HepG2 (cell line): Measurements from ENCODE around the gene B3GALT6. TPM values are rescaled to one million over a fixed set of nuclear protein-coding genes. Genes with fewer than 3 reads are reported as not detected.
A peak's percentile ranks its signal among the peaks of the same experiment; 100 is the strongest.

ENCODE experiments used
- ATF1 ChIP-seq: IDR thresholded peaks from 2 replicates; pipeline ENCODE4 v1.6.1; 2016; ENCODE audit warnings: mild to moderate bottlenecking, control low read depth
- ATM ChIP-seq: fragments of 450-650 bp; IDR thresholded peaks from 2 replicates; pipeline ENCODE4 v1.7.1; 2017; ENCODE audit warnings: mild to moderate bottlenecking, borderline replicate concordance
- DNMT1 ChIP-seq: sonication (generic); formaldehyde crosslinking; IDR thresholded peaks from 2 replicates; pipeline ENCODE4 v1.5.1; 2020; ENCODE audit warnings: mild to moderate bottlenecking, missing genetic modification reagents
- GMEB2 ChIP-seq: IDR thresholded peaks from 2 replicates; pipeline ENCODE4 v1.6.1; 2016; ENCODE audit warnings: missing biosample characterization, missing genetic modification reagents, low read depth
- KAT7 ChIP-seq: IDR thresholded peaks from 2 replicates; pipeline ENCODE4 v1.6.1; 2018; ENCODE audit warnings: borderline replicate concordance, missing compliant biosample characterization
- MTA1 ChIP-seq: sonication (generic); formaldehyde crosslinking; IDR thresholded peaks from 2 replicates; pipeline ENCODE4 v1.4.0; 2020; ENCODE audit warnings: missing genetic modification reagents, mild to moderate bottlenecking, borderline replicate concordance
- MTF2 ChIP-seq: sonication (generic); formaldehyde crosslinking; IDR thresholded peaks from 2 replicates; pipeline ENCODE4 v1.5.0; 2020; ENCODE audit warnings: missing genetic modification reagents, borderline replicate concordance
- RXRA ChIP-seq: sonication (generic); formaldehyde crosslinking; IDR thresholded peaks from 2 replicates; pipeline ENCODE4 v1.5.1; 2020; ENCODE audit warnings: missing genetic modification reagents
- THAP11 ChIP-seq: IDR thresholded peaks from 2 replicates; pipeline ENCODE4 v1.6.1; 2016; ENCODE audit warnings: missing biosample characterization, missing genetic modification reagents
- THRA ChIP-seq: sonication (generic); formaldehyde crosslinking; IDR thresholded peaks from 2 replicates; pipeline ENCODE4 v1.4.0; 2020; ENCODE audit warnings: missing genetic modification reagents, borderline replicate concordance
- ZBTB39 ChIP-seq: sonication (generic); formaldehyde crosslinking; IDR thresholded peaks from 2 replicates; pipeline ENCODE4 v1.5.0; 2020; ENCODE audit warnings: missing genetic modification reagents
- ZFP41 ChIP-seq: sonication (generic); formaldehyde crosslinking; IDR thresholded peaks from 2 replicates; pipeline ENCODE4 v1.4.0; 2020; ENCODE audit warnings: mild to moderate bottlenecking, missing genetic modification reagents, borderline replicate concordance
- ZNF512 ChIP-seq: sonication (generic); formaldehyde crosslinking; IDR thresholded peaks from 2 replicates; pipeline ENCODE4 v1.4.0; 2020; ENCODE audit warnings: mild to moderate bottlenecking, missing genetic modification reagents
- ZNF569 ChIP-seq: sonication (generic); formaldehyde crosslinking; IDR thresholded peaks from 2 replicates; pipeline ENCODE4 v1.5.0; 2020; ENCODE audit warnings: mild to moderate bottlenecking, missing genetic modification reagents, moderate library complexity, borderline replicate concordance
- ZNF598 ChIP-seq: sonication (generic); formaldehyde crosslinking; IDR thresholded peaks from 2 replicates; pipeline ENCODE4 v1.5.1; 2020; ENCODE audit warnings: mild to moderate bottlenecking, missing genetic modification reagents, borderline replicate concordance
- ZNF605 ChIP-seq: sonication (generic); formaldehyde crosslinking; IDR thresholded peaks from 2 replicates; pipeline ENCODE4 v1.8.0; 2022; ENCODE audit warnings: mild to moderate bottlenecking, missing genetic modification reagents
- ZNF672 ChIP-seq: sonication (generic); formaldehyde crosslinking; IDR thresholded peaks from 2 replicates; pipeline ENCODE4 v1.8.1; 2022; ENCODE audit warnings: missing genetic modification reagents
- ZNF720 ChIP-seq: sonication (generic); formaldehyde crosslinking; IDR thresholded peaks from 2 replicates; pipeline ENCODE4 v1.4.0; 2020; ENCODE audit warnings: missing genetic modification reagents
- polyA plus RNA-seq, 8 experiments: library from polyadenylated mRNA; depleted of rRNA in 3 of 8; stranded (reverse) in 7 of 8; unstranded in 1 of 8; fragments of >200 nt; fragmentation: Illumina TruSeq in 4 of 8; extraction: Trizol in 4 of 8; gene quantifications; 2 replicates each; pipeline versions ENCODE4 v1.2.1 to v1.2.3, GENCODE V29; 2011 to 2016; ENCODE audit warnings: low read depth in 4 of 8, missing spikeins in 1 of 8, mixed read lengths in 1 of 8; ENCODE audit not compliant: insufficient read depth in 1 of 8
- total RNA-seq, 5 experiments: library from RNA; depleted of rRNA; stranded (reverse); fragments of >200 nt; fragmentation: Illumina TruSeq; extraction: Trizol; gene quantifications; 2 replicates each; pipeline ENCODE4 v1.2.3, GENCODE V29; 2016; ENCODE audit warnings: low read depth in 1 of 5
- TF ChIP-seq, protein P1 (sequence below): sonication (generic); formaldehyde crosslinking; IDR thresholded peaks from 2 replicates; pipeline ENCODE4 v1.5.1; 2020; ENCODE audit warnings: missing genetic modification reagents, mild to moderate bottlenecking, borderline replicate concordance

Gene B3GALT6
- total and polyA plus RNA-seq, 2 of the 13 experiments (the other 11 are each of a cell fraction or from before 2014, with no cell fraction given) = 3.9 to 14.2 TPM

DNA sequence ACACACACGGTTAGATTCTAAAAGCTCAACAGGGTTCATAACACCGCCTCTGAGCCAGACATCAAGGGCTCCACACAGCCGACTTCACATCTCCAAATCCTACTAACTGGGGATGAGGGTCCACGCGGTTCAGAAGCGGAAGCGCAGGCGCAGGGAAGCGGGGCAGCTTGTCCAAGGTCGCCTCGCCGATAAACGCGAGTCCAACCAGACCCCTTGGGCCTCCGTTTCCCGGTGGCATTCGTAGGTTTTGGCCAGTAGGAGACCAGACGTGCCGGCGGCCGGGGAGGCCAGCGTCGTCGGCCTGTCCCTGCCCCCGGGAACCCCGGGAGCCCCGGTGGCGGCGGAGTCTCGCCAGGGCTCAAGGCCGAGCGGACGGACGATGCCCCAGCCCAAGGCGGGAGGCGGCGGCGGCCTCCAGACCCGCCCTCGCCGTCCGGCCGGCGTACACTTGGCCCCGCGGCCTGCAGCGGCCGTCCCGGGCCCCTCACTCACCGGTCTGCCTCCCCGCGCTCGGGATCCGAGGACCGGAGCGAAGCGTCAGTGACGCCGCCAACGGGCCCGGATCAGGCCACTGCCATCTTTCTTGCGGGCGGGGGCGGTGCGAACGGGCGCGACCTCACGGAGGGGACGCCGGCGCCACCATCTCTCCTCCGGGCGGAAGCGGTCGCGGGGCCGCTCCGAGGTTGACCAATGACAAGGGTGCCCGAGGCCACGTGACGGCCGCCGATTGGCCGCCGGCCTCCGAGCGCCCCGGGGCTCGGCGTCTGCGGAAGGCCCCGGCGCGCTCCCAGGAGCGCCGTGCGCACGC, 433 bp upstream of the B3GALT6 start, which contains the start of gene SDF4 (continued):
- no peak; the same call in 1 of the 2 replicates for TF ChIP-seq ZNF672
- no peak for TF ChIP-seq ZFP41 (CRISPR knock-in tag)
- TF ChIP-seq, protein P1, sequence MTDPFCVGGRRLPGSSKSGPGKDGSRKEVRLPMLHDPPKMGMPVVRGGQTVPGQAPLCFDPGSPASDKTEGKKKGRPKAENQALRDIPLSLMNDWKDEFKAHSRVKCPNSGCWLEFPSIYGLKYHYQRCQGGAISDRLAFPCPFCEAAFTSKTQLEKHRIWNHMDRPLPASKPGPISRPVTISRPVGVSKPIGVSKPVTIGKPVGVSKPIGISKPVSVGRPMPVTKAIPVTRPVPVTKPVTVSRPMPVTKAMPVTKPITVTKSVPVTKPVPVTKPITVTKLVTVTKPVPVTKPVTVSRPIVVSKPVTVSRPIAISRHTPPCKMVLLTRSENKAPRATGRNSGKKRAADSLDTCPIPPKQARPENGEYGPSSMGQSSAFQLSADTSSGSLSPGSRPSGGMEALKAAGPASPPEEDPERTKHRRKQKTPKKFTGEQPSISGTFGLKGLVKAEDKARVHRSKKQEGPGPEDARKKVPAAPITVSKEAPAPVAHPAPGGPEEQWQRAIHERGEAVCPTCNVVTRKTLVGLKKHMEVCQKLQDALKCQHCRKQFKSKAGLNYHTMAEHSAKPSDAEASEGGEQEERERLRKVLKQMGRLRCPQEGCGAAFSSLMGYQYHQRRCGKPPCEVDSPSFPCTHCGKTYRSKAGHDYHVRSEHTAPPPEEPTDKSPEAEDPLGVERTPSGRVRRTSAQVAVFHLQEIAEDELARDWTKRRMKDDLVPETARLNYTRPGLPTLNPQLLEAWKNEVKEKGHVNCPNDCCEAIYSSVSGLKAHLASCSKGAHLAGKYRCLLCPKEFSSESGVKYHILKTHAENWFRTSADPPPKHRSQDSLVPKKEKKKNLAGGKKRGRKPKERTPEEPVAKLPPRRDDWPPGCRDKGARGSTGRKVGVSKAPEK (CRISPR knock-in tag) = no peak
- no peak for TF ChIP-seq ZNF512 (CRISPR knock-in tag)
- TF ChIP-seq ATF1 (CRISPR knock-in tag) = no peak
- TF ChIP-seq ZNF598 (CRISPR knock-in tag) = no peak; the same call in 1 of the 2 replicates
- peak; percentile 35; the same call in 1 of the 2 replicates for TF ChIP-seq DNMT1 (CRISPR knock-in tag)
- TF ChIP-seq ATM = no peak
- peak; percentile 50; the same call in 1 of the 2 replicates for TF ChIP-seq MTA1
- no peak for TF ChIP-seq THRA (CRISPR knock-in tag)
- peak; percentile 48 for TF ChIP-seq RXRA (CRISPR knock-in tag)
- TF ChIP-seq GMEB2 (CRISPR knock-in tag) = peak; percentile 76
- no peak for TF ChIP-seq ZNF720 (CRISPR knock-in tag)
- peak; percentile 93 for TF ChIP-seq THAP11
- peak; percentile 88 for TF ChIP-seq KAT7
- TF ChIP-seq ZNF569 (CRISPR knock-in tag) = 0 out of 2 replicates have a peak, but pooled peaks have one; percentile 63
- TF ChIP-seq MTF2 (CRISPR knock-in tag) = no peak
- 0 out of 2 replicates have a peak, but pooled peaks have one; percentile 65 for TF ChIP-seq ZBTB39 (CRISPR knock-in tag)
- no peak; the same call in 1 of the 2 replicates for TF ChIP-seq ZNF605 (CRISPR knock-in tag)
